HCT116 (cell line): ENCODE measurements around the gene DNAAF8. TPM values are rescaled to one million over a fixed set of nuclear protein-coding genes. Genes with fewer than 3 reads are reported as not detected.

ENCODE experiments used
- ATAC-seq: fragments of 200-7000 bp; cut with Tn5 transposase; 2 replicates; pipeline ENCODE4 v1.9.1; 2020; ENCODE audit warnings: mild to moderate bottlenecking, moderate library complexity
- BruUV-seq: library from RNA; stranded (reverse); fragments of 400-500 nt; replicated peaks from 2 replicates; lab custom pipeline; 2021; lab: Mats Ljungman, UMichigan
- CTCF ChIA-PET: fragments of 300-600 bp; sonication (Branson Sonifier 250); formaldehyde crosslinking; loops from one replicate; lab custom pipeline; 2021; ENCODE audit warnings: antibody characterized with exemption; lab: Charles Lee
- POLR2A ChIA-PET: fragments of 300-600, 350-600 bp; sonication (Branson Sonifier 250); formaldehyde crosslinking; loops from one replicate; lab custom pipeline; 2021; ENCODE audit warnings: antibody characterized with exemption; lab: Charles Lee
- RAD21 ChIA-PET, 2 experiments: fragments of 300-600 bp; sonication (Branson Sonifier 250); formaldehyde crosslinking; loops; one replicate each; lab custom pipeline; 2023; ENCODE audit warnings: low total read pairs in 2 of 2; ENCODE audit not compliant: uncharacterized antibody in 2 of 2, unreplicated experiment in 2 of 2, low non-redundant PET in 1 of 2; lab: Charles Lee
- DNase-seq: peaks from one replicate; pipeline ENCODE4 v3.0.0-alpha.2; 2010; ENCODE audit warnings: low read depth, low spot score
- H2AFZ ChIP-seq: fragments of 200-600 bp; shearing (Covaris generic), sonication (generic); 2 replicates; pipeline ENCODE4 v1.6.1; 2017; ENCODE audit warnings: low read depth, mixed run types, mixed read lengths, antibody characterized with exemption, low read length; ENCODE audit not compliant: poor library complexity, severe bottlenecking
- H3K27ac ChIP-seq: 2 replicates; pipeline ENCODE4 v1.5.1; 2012; ENCODE audit warnings: low read depth, low read length
- H3K27me3 ChIP-seq: fragments of 200-600 bp; sonication (generic); 2 replicates; pipeline ENCODE4 v1.6.1; 2016; ENCODE audit warnings: mixed run types, low read length, mixed read lengths; ENCODE audit not compliant: insufficient read depth
- H3K36me3 ChIP-seq, 2 experiments: fragments of 200-500 bp in 1 of 2; fragments of 200-600 bp in 1 of 2; sonication (Bioruptor generic) in 1 of 2; sonication (generic) in 1 of 2; 2 replicates each; pipeline versions ENCODE4 v1.5.1 to v1.6.1; 2014 to 2016; ENCODE audit warnings: low read length in 2 of 2, inconsistent platforms in 1 of 2, mixed read lengths in 1 of 2, mixed run types in 1 of 2; ENCODE audit not compliant: insufficient read depth in 2 of 2, control insufficient read depth in 1 of 2
- H3K4me1 ChIP-seq, 2 experiments: fragments of 200-600 bp in 1 of 2; sonication (generic) in 1 of 2; 2 replicates each; pipeline versions ENCODE4 v1.5.1 to v1.6.1; 2012 to 2017; ENCODE audit warnings: low read length in 2 of 2, inconsistent platforms in 1 of 2, mild to moderate bottlenecking in 1 of 2, mixed read lengths in 1 of 2, mixed run types in 1 of 2, moderate library complexity in 1 of 2; ENCODE audit not compliant: insufficient read depth in 2 of 2, control insufficient read depth in 1 of 2
- H3K4me2 ChIP-seq: fragments of 200-600 bp; sonication (generic); 2 replicates; pipeline ENCODE4 v1.6.1; 2017; ENCODE audit warnings: mixed run types, low read length, mixed read lengths
- H3K4me3 ChIP-seq, 2 experiments: fragments of 200-600 bp in 1 of 2; sonication (generic) in 1 of 2; replicated peaks in 1 of 2; 2 replicates each; pipeline ENCODE4 v1.5.1; 2011 to 2016; ENCODE audit warnings: low read length in 2 of 2, control low read depth in 1 of 2, low read depth in 1 of 2, mild to moderate bottlenecking in 1 of 2, mixed read lengths in 1 of 2, mixed run types in 1 of 2
- H3K79me2 ChIP-seq: fragments of 200-600 bp; sonication (generic); 2 replicates; pipeline ENCODE4 v1.6.1; 2017; ENCODE audit warnings: mild to moderate bottlenecking, mixed run types, low read length, moderate library complexity, mixed read lengths; ENCODE audit not compliant: insufficient read depth
- H3K9ac ChIP-seq: fragments of 200-600 bp; sonication (generic); 2 replicates; pipeline ENCODE4 v1.6.1; 2016; ENCODE audit warnings: low read length, mixed read lengths
- H3K9me2 ChIP-seq: fragments of 200-600 bp; sonication (generic), shearing (Covaris generic); 2 replicates; pipeline ENCODE4 v1.6.1; 2017; ENCODE audit warnings: mixed run types, mild to moderate bottlenecking, moderate library complexity; ENCODE audit not compliant: insufficient read depth
- H3K9me3 ChIP-seq, 2 experiments: fragments of 200-500 bp in 1 of 2; fragments of 200-600 bp in 1 of 2; sonication (Bioruptor generic) in 1 of 2; sonication (generic) in 1 of 2; 2 replicates each; pipeline ENCODE4 v1.6.1; 2014 to 2017; ENCODE audit warnings: low read length in 2 of 2, mixed read lengths in 2 of 2, inconsistent platforms in 1 of 2, low read depth in 1 of 2, mild to moderate bottlenecking in 1 of 2, mixed run types in 1 of 2, moderate library complexity in 1 of 2; ENCODE audit not compliant: control insufficient read depth in 1 of 2, insufficient read depth in 1 of 2
- H4K20me1 ChIP-seq: fragments of 200-600 bp; sonication (generic), shearing (Covaris generic); 2 replicates; pipeline ENCODE4 v1.6.1; 2017; ENCODE audit warnings: mixed run types, mild to moderate bottlenecking, moderate library complexity; ENCODE audit not compliant: insufficient read depth
- ATF3 ChIP-seq: IDR thresholded peaks from 2 replicates; pipeline ENCODE4 v1.6.1; 2012
- CBX3 ChIP-seq: IDR thresholded peaks from 2 replicates; pipeline ENCODE4 v1.6.1; 2012; ENCODE audit warnings: low read depth
- CEBPB ChIP-seq: IDR thresholded peaks from 2 replicates; pipeline ENCODE4 v1.6.1; 2012; ENCODE audit warnings: low read depth
- EGR1 ChIP-seq: IDR thresholded peaks from 2 replicates; pipeline ENCODE4 v1.6.1; 2012; ENCODE audit warnings: low read depth
- ELF1 ChIP-seq: IDR thresholded peaks from 2 replicates; pipeline ENCODE4 v1.6.1; 2012; ENCODE audit warnings: low read depth, borderline replicate concordance
- EZH2phosphoT487 ChIP-seq: fragments of 200-600 bp; IDR thresholded peaks from 2 replicates; pipeline ENCODE4 v1.6.1; 2018; ENCODE audit warnings: antibody characterized with exemption, borderline replicate concordance
- FOSL1 ChIP-seq: IDR thresholded peaks from 2 replicates; pipeline ENCODE4 v1.6.1; 2012; ENCODE audit warnings: low read depth
- POLR2A ChIP-seq: IDR thresholded peaks from 2 replicates; pipeline ENCODE4 v1.7.0; 2011; ENCODE audit warnings: borderline replicate concordance; ENCODE audit not compliant: insufficient read depth, insufficient read length; ENCODE audit errors: extremely low read depth
- POLR2AphosphoS5 ChIP-seq: IDR thresholded peaks from 2 replicates; pipeline ENCODE4 v1.6.1; 2011; ENCODE audit warnings: mild to moderate bottlenecking, low read depth, low read length, moderate library complexity
- RAD21 ChIP-seq: IDR thresholded peaks from 2 replicates; pipeline ENCODE4 v1.6.1; 2012; ENCODE audit warnings: low read depth, mild to moderate bottlenecking
- SIN3A ChIP-seq: IDR thresholded peaks from 2 replicates; pipeline ENCODE4 v1.6.1; 2012; ENCODE audit warnings: low read depth
- SP1 ChIP-seq: IDR thresholded peaks from 2 replicates; pipeline ENCODE4 v1.6.1; 2012; ENCODE audit warnings: low read depth
- SRF ChIP-seq: IDR thresholded peaks from 2 replicates; pipeline ENCODE4 v1.6.1; 2012; ENCODE audit warnings: low read depth
- TCF7L2 ChIP-seq: IDR thresholded peaks from 2 replicates; pipeline ENCODE4 v1.7.0; 2011; ENCODE audit warnings: borderline replicate concordance, inconsistent platforms; ENCODE audit not compliant: insufficient read depth, insufficient read length; ENCODE audit errors: extremely low read depth
- YY1 ChIP-seq: IDR thresholded peaks from 2 replicates; pipeline ENCODE4 v1.6.1; 2011; ENCODE audit warnings: low read length, low read depth, moderate library complexity, mild to moderate bottlenecking; ENCODE audit not compliant: insufficient replicate concordance; ENCODE audit errors: extremely low read depth
- ZBTB33 ChIP-seq: IDR thresholded peaks from 2 replicates; pipeline ENCODE4 v1.6.1; 2011; ENCODE audit warnings: mild to moderate bottlenecking, low read length, moderate library complexity; ENCODE audit not compliant: insufficient replicate concordance; ENCODE audit errors: extremely low read depth
- ZFX ChIP-seq: fragments of 450-650 bp; IDR thresholded peaks from 2 replicates; pipeline ENCODE4 v1.6.1; 2017
- ZNF274 ChIP-seq: fragments of 200-500 bp; sonication (Bioruptor generic); IDR thresholded peaks from 2 replicates; pipeline ENCODE4 v1.6.1; 2014; ENCODE audit warnings: mild to moderate bottlenecking, low read depth, low read length, inconsistent platforms
- intact Hi-C: fragments of 100-400 bp; cut with micrococcal nuclease; formaldehyde crosslinking; loops from 2 replicates; pipeline ENCODE4 v1.10.0; 2022
- total RNA-seq: library from RNA; stranded (reverse); gene quantifications from one replicate; pipeline ENCODE4 v1.2.1, GENCODE V29; 2021; ENCODE audit not compliant: unreplicated experiment
- TF ChIP-seq, protein P1 (sequence below): IDR thresholded peaks from 2 replicates; pipeline ENCODE4 v1.6.1; 2012
- TF ChIP-seq, protein P2 (sequence below): IDR thresholded peaks from 2 replicates; pipeline ENCODE4 v1.6.1; 2012; ENCODE audit warnings: low read depth

The DNAAF8 gene
- total RNA-seq, 1 experiment from 2014 or later, result 1.0 TPM

- RAD21 ChIA-PET, result no interaction called here
- Histone ChIP-seq H3K4me2 (no peak overlapping the region), H3K79me2 (no peaks in the 10 kb centered on the region), H3K27ac (no peak overlapping the region), H3K9me3 (no peaks in the 10 kb centered on the region), H3K9me2 (no peaks in the 10 kb centered on the region), H3K4me3 (no peak overlapping the region), H3K27me3 (no peaks in the 10 kb centered on the region), H2AFZ (no peak overlapping the region), H3K9ac (no peak overlapping the region), H3K36me3 (no peaks in the 10 kb centered on the region), H4K20me1 (no peaks in the 10 kb centered on the region), H3K4me1 (peaks cover 10 to 11% of the 10 kb centered on the region in 2 experiments)
- no peak for ATAC-seq
- intact Hi-C loops, result no loop called here
- POLR2A ChIA-PET, result no interaction called here
- TF ChIP-seq EZH2phosphoT487, result no peak
- no peak for TF ChIP-seq POLR2AphosphoS5
- no peak for TF ChIP-seq TCF7L2
- no peak for TF ChIP-seq ZFX
- TF ChIP-seq SP1, result no peak
- TF ChIP-seq RAD21, result no peak
- no peak for TF ChIP-seq CEBPB
- TF ChIP-seq ZBTB33, result no peak
- no peak for TF ChIP-seq POLR2A
- TF ChIP-seq EGR1, result no peak
- TF ChIP-seq SRF, result no peak
- TF ChIP-seq SIN3A, result no peak
- TF ChIP-seq CBX3, result no peak
- TF ChIP-seq, protein P1, sequence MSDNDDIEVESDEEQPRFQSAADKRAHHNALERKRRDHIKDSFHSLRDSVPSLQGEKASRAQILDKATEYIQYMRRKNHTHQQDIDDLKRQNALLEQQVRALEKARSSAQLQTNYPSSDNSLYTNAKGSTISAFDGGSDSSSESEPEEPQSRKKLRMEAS, result no peak
- TF ChIP-seq ELF1, result no peak
- TF ChIP-seq ATF3, result no peak
- no peak for TF ChIP-seq YY1
- TF ChIP-seq, protein P2, sequence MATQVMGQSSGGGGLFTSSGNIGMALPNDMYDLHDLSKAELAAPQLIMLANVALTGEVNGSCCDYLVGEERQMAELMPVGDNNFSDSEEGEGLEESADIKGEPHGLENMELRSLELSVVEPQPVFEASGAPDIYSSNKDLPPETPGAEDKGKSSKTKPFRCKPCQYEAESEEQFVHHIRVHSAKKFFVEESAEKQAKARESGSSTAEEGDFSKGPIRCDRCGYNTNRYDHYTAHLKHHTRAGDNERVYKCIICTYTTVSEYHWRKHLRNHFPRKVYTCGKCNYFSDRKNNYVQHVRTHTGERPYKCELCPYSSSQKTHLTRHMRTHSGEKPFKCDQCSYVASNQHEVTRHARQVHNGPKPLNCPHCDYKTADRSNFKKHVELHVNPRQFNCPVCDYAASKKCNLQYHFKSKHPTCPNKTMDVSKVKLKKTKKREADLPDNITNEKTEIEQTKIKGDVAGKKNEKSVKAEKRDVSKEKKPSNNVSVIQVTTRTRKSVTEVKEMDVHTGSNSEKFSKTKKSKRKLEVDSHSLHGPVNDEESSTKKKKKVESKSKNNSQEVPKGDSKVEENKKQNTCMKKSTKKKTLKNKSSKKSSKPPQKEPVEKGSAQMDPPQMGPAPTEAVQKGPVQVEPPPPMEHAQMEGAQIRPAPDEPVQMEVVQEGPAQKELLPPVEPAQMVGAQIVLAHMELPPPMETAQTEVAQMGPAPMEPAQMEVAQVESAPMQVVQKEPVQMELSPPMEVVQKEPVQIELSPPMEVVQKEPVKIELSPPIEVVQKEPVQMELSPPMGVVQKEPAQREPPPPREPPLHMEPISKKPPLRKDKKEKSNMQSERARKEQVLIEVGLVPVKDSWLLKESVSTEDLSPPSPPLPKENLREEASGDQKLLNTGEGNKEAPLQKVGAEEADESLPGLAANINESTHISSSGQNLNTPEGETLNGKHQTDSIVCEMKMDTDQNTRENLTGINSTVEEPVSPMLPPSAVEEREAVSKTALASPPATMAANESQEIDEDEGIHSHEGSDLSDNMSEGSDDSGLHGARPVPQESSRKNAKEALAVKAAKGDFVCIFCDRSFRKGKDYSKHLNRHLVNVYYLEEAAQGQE, result no peak
- TF ChIP-seq FOSL1, result no peak
- no peak for TF ChIP-seq ZNF274
- DNase-seq, result no peak
- CTCF ChIA-PET, result no interaction called here
- no TSS peak for BruUV-seq
Observed at GRCh38 chr16:4796982-4797804, 62.9 kb downstream of the DNAAF8 start.
